HEK293 (cell line): ENCODE results near the gene RPL4.

Experiments
- CTCF ChIA-PET: fragments of 350-600 bp; formaldehyde crosslinking; extraction: SDS; loops from one replicate; lab custom pipeline; 2021; ENCODE audit warnings: antibody characterized with exemption; lab: Yijun Ruan, JAX
- POLR2A ChIA-PET: fragments of 300-600 bp; formaldehyde crosslinking; extraction: SDS; loops from one replicate; lab custom pipeline; 2020; ENCODE audit warnings: antibody characterized with exemption, inconsistent platforms; lab: Yijun Ruan, JAX
- H3K27ac ChIP-seq: fragments of 200-500 bp; sonication (Bioruptor generic); 2 replicates; pipeline ENCODE4 v1.5.1; 2014; ENCODE audit warnings: low read depth, low read length, control low read depth, inconsistent platforms; ENCODE audit errors: extremely low read depth
- H3K36me3 ChIP-seq, 2 experiments: fragments of 200-500 bp in 1 of 2; sonication (Bioruptor generic) in 1 of 2; 1 replicate in 1 of 2; 2 replicates in 1 of 2; pipeline ENCODE4 v1.5.1; 2014 to 2017; ENCODE audit warnings: inconsistent platforms in 2 of 2, low read length in 2 of 2; ENCODE audit not compliant: control insufficient read depth in 2 of 2, insufficient read depth in 1 of 2
- H3K4me1 ChIP-seq: fragments of 200-500 bp; sonication (Bioruptor generic); 2 replicates; pipeline ENCODE4 v1.5.1; 2014; ENCODE audit warnings: mild to moderate bottlenecking, low read length, inconsistent platforms; ENCODE audit not compliant: control insufficient read depth, insufficient read depth
- H3K4me3 ChIP-seq: 2 replicates; pipeline ENCODE4 v1.5.1; 2011; ENCODE audit warnings: low read depth, mild to moderate bottlenecking, control low read depth, low read length, moderate library complexity
- H3K9me3 ChIP-seq: fragments of 200-500 bp; sonication (Bioruptor generic); 2 replicates; pipeline ENCODE4 v1.5.1; 2014; ENCODE audit warnings: low read depth, low read length, inconsistent platforms; ENCODE audit not compliant: control insufficient read depth, insufficient read depth
- OVOL3 ChIP-seq: fragments of 450-650 bp; formaldehyde crosslinking; IDR thresholded peaks from 2 replicates; pipeline ENCODE4 v1.5.1; 2016; ENCODE audit warnings: missing biosample characterization, missing genetic modification characterization
- PRDM6 ChIP-seq: fragments of 450-650 bp; formaldehyde crosslinking; IDR thresholded peaks from 2 replicates; pipeline ENCODE4 v1.5.1; 2017; ENCODE audit warnings: missing biosample characterization, missing genetic modification characterization
- ZBTB10 ChIP-seq: fragments of 450-650 bp; formaldehyde crosslinking; IDR thresholded peaks from 2 replicates; pipeline ENCODE4 v1.5.1; 2016; ENCODE audit warnings: missing biosample characterization, missing genetic modification characterization
- ZBTB44 ChIP-seq: fragments of 450-650 bp; IDR thresholded peaks from 2 replicates; pipeline ENCODE4 v1.5.1; 2018; ENCODE audit warnings: missing biosample characterization, mild to moderate bottlenecking, missing genetic modification characterization
- ZBTB48 ChIP-seq: fragments of 450-650 bp; formaldehyde crosslinking; IDR thresholded peaks from 2 replicates; pipeline ENCODE4 v1.5.1; 2016; ENCODE audit warnings: missing biosample characterization, missing genetic modification characterization
- ZFP69B ChIP-seq: fragments of 450-650 bp; formaldehyde crosslinking; IDR thresholded peaks from 2 replicates; pipeline ENCODE4 v1.5.1; 2016; ENCODE audit warnings: missing biosample characterization, missing genetic modification characterization
- ZNF133 ChIP-seq: fragments of 450-650 bp; formaldehyde crosslinking; IDR thresholded peaks from 2 replicates; pipeline ENCODE4 v1.5.1; 2016; ENCODE audit warnings: missing biosample characterization, missing genetic modification characterization
- ZNF174 ChIP-seq: fragments of 450-650 bp; formaldehyde crosslinking; IDR thresholded peaks from 2 replicates; pipeline ENCODE4 v1.5.0; 2017; ENCODE audit warnings: missing biosample characterization, mild to moderate bottlenecking, missing genetic modification characterization
- ZNF211 ChIP-seq: fragments of 450-650 bp; formaldehyde crosslinking; IDR thresholded peaks from 2 replicates; pipeline ENCODE4 v1.5.1; 2016; ENCODE audit warnings: low read depth, missing biosample characterization, missing genetic modification characterization
- ZNF324 ChIP-seq: fragments of 450-650 bp; formaldehyde crosslinking; IDR thresholded peaks from 2 replicates; pipeline ENCODE4 v1.5.1; 2016; ENCODE audit warnings: missing biosample characterization, missing genetic modification characterization
- ZNF404 ChIP-seq: fragments of 450-650 bp; formaldehyde crosslinking; IDR thresholded peaks from 2 replicates; pipeline ENCODE4 v1.5.1; 2017; ENCODE audit warnings: missing biosample characterization, missing genetic modification characterization
- ZNF501 ChIP-seq: fragments of 450-650 bp; formaldehyde crosslinking; IDR thresholded peaks from 2 replicates; pipeline ENCODE4 v1.5.1; 2016; ENCODE audit warnings: missing biosample characterization, missing genetic modification characterization
- ZNF580 ChIP-seq: fragments of 450-650 bp; formaldehyde crosslinking; IDR thresholded peaks from 2 replicates; pipeline ENCODE4 v1.5.1; 2016; ENCODE audit warnings: missing biosample characterization, missing genetic modification characterization
- ZNF585B ChIP-seq: fragments of 450-650 bp; formaldehyde crosslinking; IDR thresholded peaks from 2 replicates; pipeline ENCODE4 v1.5.1; 2016; ENCODE audit warnings: missing biosample characterization, missing genetic modification characterization
- ZNF645 ChIP-seq: fragments of 450-650 bp; formaldehyde crosslinking; IDR thresholded peaks from 2 replicates; pipeline ENCODE4; 2016; ENCODE audit warnings: missing biosample characterization, missing genetic modification characterization

Gene RPL4

GRCh38 chr15:66491846-66492245 is 12.8 kb downstream of the RPL4 start:
- peaks cover 75 to 96% of the 10 kb centered on the region in 2 experiments for H3K36me3 ChIP-seq
- POLR2A ChIA-PET, result interaction anchor here (0.5 to 1.3 kb wide), 3 partner anchors 13 to 980 kb away, joined by 3 to 7 read pairs (median 4); partner anchors contain the start of genes MAP2K1, RPL4 and ZWILCH

More at GRCh38 chr15:66491846-66492245, 12.8 kb downstream of the RPL4 start:
- TF ChIP-seq ZFP69B (no peak), OVOL3 (tag by site-specific recombination) (no peak), ZNF501 (tag by site-specific recombination) (no peak), ZNF404 (tag by site-specific recombination) (no peak), ZBTB10 (tag by site-specific recombination) (no peak), ZNF324 (tag by site-specific recombination) (no peak), ZNF585B (tag by site-specific recombination) (no peak), ZNF645 (no peak), ZBTB44 (tag by site-specific recombination) (no peak), PRDM6 (no peak), ZNF211 (no peak), ZNF133 (tag by site-specific recombination) (no peak), ZNF174 (tag by site-specific recombination) (no peak), ZNF580 (tag by site-specific recombination) (no peak), ZBTB48 (tag by site-specific recombination) (no peak)
- H3K27ac ChIP-seq, result peak overlapping the region; percentile 22; the same call in 1 of the 2 replicates
- CTCF ChIA-PET, result interaction anchor here (0.6 to 0.8 kb wide), 4 partner anchors 105 to 472 kb away, joined by 3 read pairs; partner anchors contain the start of gene MAP2K1
- peaks cover under 1% of the 10 kb centered on the region; the same call in 1 of the 2 replicates for H3K4me1 ChIP-seq
- H3K4me3 ChIP-seq, result no peak overlapping the region
- H3K9me3 ChIP-seq, result no peaks in the 10 kb centered on the region
